Measurements from ENCODE around the gene SMC1A. TPM values are rescaled to one million over a fixed set of nuclear protein-coding genes. Genes with fewer than 3 reads are reported as not detected.

The SMC1A gene
- total RNA-seq, 1 experiment from 2014 or later, result 111 TPM

DNA sequence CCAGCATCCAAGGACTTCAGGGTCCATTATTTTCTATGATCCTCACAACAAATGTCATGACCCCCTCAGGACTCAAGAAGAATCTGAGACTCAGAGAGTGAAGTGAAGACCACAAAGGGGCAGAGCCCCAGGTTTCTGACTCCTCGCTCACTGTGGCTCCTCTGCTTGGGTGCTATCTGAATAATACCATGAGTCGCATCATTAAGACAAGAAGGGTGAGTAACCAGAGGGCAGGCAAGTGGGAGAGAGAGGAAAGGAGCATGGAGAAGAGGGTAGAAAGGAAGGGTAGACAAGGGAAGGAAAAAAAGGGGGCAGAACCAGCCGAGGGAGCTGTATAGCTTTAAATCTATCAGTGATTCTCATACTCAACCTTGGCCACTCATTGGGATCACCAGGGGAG lies 27.2 kb upstream of the SMC1A start:
- no TSS peak for BruUV-seq (replicated peaks)
- H3K36me3 ChIP-seq (ENCODE audit: control insufficient read depth, insufficient read depth, low read length), result no peaks in the 10 kb centered on the region
- no peak overlapping the region for H3K27ac ChIP-seq (ENCODE audit: low read length)
- DNase-seq (ENCODE audit: low read depth, low spot score) (no peak), ATAC-seq (no peak)
- ChIA-PET CTCF (no interaction called here), POLR2A (no interaction called here)
- no peak overlapping the region for H3K4me3 ChIP-seq (ENCODE audit: low read depth in 2 of 2, low read length in 2 of 2)
- H3K9me3 ChIP-seq (ENCODE audit: control insufficient read depth, insufficient read depth, low read depth, low read length), result no peaks in the 10 kb centered on the region
- intact Hi-C loops (cut with micrococcal nuclease; ENCODE audit: unreplicated experiment) (no loop called here), in situ Hi-C loops (cut with HindIII; ENCODE audit: low pct_unique_long_range_greater_than_20kb, low sequenced_read_pairs) (no loop called here)
- TF ChIP-seq, protein P1, sequence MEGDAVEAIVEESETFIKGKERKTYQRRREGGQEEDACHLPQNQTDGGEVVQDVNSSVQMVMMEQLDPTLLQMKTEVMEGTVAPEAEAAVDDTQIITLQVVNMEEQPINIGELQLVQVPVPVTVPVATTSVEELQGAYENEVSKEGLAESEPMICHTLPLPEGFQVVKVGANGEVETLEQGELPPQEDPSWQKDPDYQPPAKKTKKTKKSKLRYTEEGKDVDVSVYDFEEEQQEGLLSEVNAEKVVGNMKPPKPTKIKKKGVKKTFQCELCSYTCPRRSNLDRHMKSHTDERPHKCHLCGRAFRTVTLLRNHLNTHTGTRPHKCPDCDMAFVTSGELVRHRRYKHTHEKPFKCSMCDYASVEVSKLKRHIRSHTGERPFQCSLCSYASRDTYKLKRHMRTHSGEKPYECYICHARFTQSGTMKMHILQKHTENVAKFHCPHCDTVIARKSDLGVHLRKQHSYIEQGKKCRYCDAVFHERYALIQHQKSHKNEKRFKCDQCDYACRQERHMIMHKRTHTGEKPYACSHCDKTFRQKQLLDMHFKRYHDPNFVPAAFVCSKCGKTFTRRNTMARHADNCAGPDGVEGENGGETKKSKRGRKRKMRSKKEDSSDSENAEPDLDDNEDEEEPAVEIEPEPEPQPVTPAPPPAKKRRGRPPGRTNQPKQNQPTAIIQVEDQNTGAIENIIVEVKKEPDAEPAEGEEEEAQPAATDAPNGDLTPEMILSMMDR (IDR thresholded peaks at IDR 0.05), result no peak
- TF ChIP-seq TCF7L2 (IDR thresholded peaks at IDR 0.05; ENCODE audit: low read depth, low read length), result no peak
- TF ChIP-seq REST (IDR thresholded peaks at IDR 0.05; ENCODE audit: insufficient read depth in 1 of 2, low read depth in 2 of 2, low read length in 1 of 2), result no peak
- no peak for TF ChIP-seq SIN3A (IDR thresholded peaks at IDR 0.05; ENCODE audit: borderline replicate concordance, insufficient read depth, low read depth, low read length)
- no peak for TF ChIP-seq POLR2AphosphoS5 (IDR thresholded peaks at IDR 0.05; ENCODE audit: low read depth, low read length)
- H3K4me1 ChIP-seq (ENCODE audit: control insufficient read depth, insufficient read depth, low read length), result no peaks in the 10 kb centered on the region
- H3K27me3 ChIP-seq (ENCODE audit: control insufficient read depth, insufficient read depth, low read length), result no peaks in the 10 kb centered on the region

- ChIA-PET CTCF (interaction anchor here (1.0 kb wide), 1 partner anchor 18 kb away, joined by 3 read pairs; no protein-coding TSS in a partner anchor), POLR2A (no interaction called here)
- H3K9me3 ChIP-seq (ENCODE audit: control insufficient read depth, insufficient read depth, low read depth, low read length), result no peaks in the 10 kb centered on the region
- no peaks in the 10 kb centered on the region for H3K36me3 ChIP-seq (ENCODE audit: control insufficient read depth, insufficient read depth, low read length)
- intact Hi-C loops (cut with micrococcal nuclease; ENCODE audit: unreplicated experiment) (no loop called here), in situ Hi-C loops (cut with HindIII; ENCODE audit: low pct_unique_long_range_greater_than_20kb, low sequenced_read_pairs) (no loop called here)
- H3K27me3 ChIP-seq (ENCODE audit: control insufficient read depth, insufficient read depth, low read length), result no peaks in the 10 kb centered on the region
- no peaks in the 10 kb centered on the region for H3K4me1 ChIP-seq (ENCODE audit: control insufficient read depth, insufficient read depth, low read length)
- TF ChIP-seq, protein P1 (IDR thresholded peaks at IDR 0.05), result no peak
- TF ChIP-seq POLR2AphosphoS5 (IDR thresholded peaks at IDR 0.05; ENCODE audit: low read depth, low read length) (no peak), SIN3A (IDR thresholded peaks at IDR 0.05; ENCODE audit: borderline replicate concordance, insufficient read depth, low read depth, low read length) (no peak), TCF7L2 (IDR thresholded peaks at IDR 0.05; ENCODE audit: low read depth, low read length) (no peak), REST (IDR thresholded peaks at IDR 0.05; ENCODE audit: insufficient read depth in 1 of 2, low read depth in 2 of 2, low read length in 1 of 2) (no peak)
- no TSS peak for BruUV-seq (replicated peaks)
- no peak for ATAC-seq
- no peak overlapping the region for H3K27ac ChIP-seq (ENCODE audit: low read length)
- no peak overlapping the region for H3K4me3 ChIP-seq (ENCODE audit: low read depth in 2 of 2, low read length in 2 of 2)
- no peak for DNase-seq (ENCODE audit: low read depth, low spot score)
These were observed 25.0 kb upstream of the SMC1A start for GRCh38 chrX:53447441-53447840.
